HUES48 (cell line): Measurements from ENCODE around the gene ABHD16A.

Experiments
- H3K27ac ChIP-seq: one replicate; pipeline ENCODE4 v1.7.0; 2013; ENCODE audit warnings: low read depth, low read length, inconsistent platforms
- H3K27me3 ChIP-seq: 2 replicates; pipeline ENCODE4 v1.6.1; 2013; ENCODE audit warnings: mild to moderate bottlenecking, low read length; ENCODE audit not compliant: control insufficient read depth, insufficient read depth
- H3K36me3 ChIP-seq: 2 replicates; pipeline ENCODE4 v1.6.1; 2013; ENCODE audit warnings: low read length; ENCODE audit not compliant: control insufficient read depth, insufficient read depth
- H3K4me1 ChIP-seq: 2 replicates; pipeline ENCODE4 v1.6.1; 2013; ENCODE audit warnings: mild to moderate bottlenecking, low read length; ENCODE audit not compliant: control insufficient read depth, insufficient read depth
- H3K4me3 ChIP-seq: 2 replicates; pipeline ENCODE4 v1.5.1; 2013; ENCODE audit warnings: mild to moderate bottlenecking, low read depth, low read length
- H3K9ac ChIP-seq: 2 replicates; pipeline ENCODE4 v1.6.1; 2013; ENCODE audit warnings: mild to moderate bottlenecking, low read depth, low read length, moderate library complexity
- H3K9me3 ChIP-seq: 2 replicates; pipeline ENCODE4 v1.6.1; 2013; ENCODE audit warnings: low read length; ENCODE audit not compliant: control insufficient read depth, insufficient read depth

Gene ABHD16A

DNA sequence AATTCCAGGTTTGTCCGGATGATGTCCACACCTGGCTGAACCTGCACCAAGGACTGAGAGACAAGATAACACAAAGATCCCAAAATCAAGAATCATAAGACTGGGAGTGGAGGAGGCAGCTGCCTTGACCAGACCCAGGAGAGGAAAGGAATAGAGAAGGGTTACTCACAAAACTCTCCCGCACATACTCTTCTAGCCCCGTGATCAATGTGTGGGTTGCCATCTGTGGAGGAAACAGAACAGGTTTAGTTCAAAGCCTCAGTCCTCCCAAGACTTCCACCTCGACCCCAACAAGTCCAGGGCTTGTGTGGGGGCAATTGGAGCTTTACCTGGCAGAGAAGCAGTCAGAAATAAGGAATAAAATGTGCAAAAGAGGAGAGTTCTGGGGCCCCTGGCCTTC lies 61.8 kb downstream of the ABHD16A start:
- H3K9ac ChIP-seq, result no peak overlapping the region
- H3K27me3 ChIP-seq, result no peaks in the 10 kb centered on the region
- no peaks in the 10 kb centered on the region for H3K9me3 ChIP-seq
- no peak overlapping the region for H3K27ac ChIP-seq
- no peaks in the 10 kb centered on the region for H3K4me1 ChIP-seq
- H3K36me3 ChIP-seq, result peaks cover 91% of the 10 kb centered on the region
- no peak overlapping the region for H3K4me3 ChIP-seq

DNA sequence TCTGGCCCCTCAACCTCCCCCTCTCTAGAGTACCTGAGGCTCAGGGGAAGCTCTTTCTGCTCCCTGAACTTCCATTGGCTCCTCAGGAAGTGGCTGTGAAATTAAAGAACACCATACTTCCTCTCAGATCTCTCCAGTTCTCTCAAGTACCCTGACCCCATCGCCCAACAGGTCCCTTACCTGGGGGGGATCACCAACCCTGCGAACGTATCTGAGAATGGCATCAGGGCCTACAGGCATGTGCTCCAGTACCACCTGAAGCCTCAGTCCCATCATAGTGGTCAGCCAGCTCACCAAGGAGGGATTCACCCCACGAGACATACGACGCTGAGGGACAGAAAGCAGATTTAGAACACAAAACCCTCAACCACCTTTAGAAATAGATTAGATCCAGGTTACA lies 62.5 kb downstream of the ABHD16A start:
- Histone ChIP-seq H3K4me3 (no peak overlapping the region), H3K36me3 (peaks cover 91% of the 10 kb centered on the region), H3K9ac (no peak overlapping the region), H3K4me1 (no peaks in the 10 kb centered on the region), H3K27me3 (no peaks in the 10 kb centered on the region), H3K27ac (no peak overlapping the region), H3K9me3 (no peaks in the 10 kb centered on the region)

DNA sequence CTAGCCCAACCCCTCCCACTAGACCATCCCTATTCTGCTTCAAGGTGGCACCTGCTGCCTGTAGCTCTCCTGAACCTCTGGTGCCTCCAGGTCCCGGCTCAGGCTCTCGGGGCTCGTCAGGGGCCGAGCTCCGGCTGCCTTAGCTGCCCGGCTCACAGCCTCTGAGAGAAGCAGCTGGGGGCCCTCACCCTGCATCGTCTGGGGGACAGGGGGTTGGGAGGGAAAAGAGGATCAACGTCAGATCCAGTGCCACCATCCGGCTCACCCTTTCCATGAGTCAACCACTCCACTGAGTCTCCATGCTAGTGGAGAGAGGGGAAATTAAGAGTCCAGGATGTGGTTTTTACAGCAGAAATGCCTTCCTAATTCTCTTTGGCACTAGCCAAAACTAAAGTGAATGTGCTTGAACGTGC lies 63.7 kb downstream of the ABHD16A start:
- Histone ChIP-seq H3K27ac (no peak overlapping the region), H3K4me3 (no peak overlapping the region), H3K27me3 (no peaks in the 10 kb centered on the region), H3K9ac (no peak overlapping the region), H3K9me3 (no peaks in the 10 kb centered on the region), H3K36me3 (peaks cover 91% of the 10 kb centered on the region), H3K4me1 (no peaks in the 10 kb centered on the region)

DNA sequence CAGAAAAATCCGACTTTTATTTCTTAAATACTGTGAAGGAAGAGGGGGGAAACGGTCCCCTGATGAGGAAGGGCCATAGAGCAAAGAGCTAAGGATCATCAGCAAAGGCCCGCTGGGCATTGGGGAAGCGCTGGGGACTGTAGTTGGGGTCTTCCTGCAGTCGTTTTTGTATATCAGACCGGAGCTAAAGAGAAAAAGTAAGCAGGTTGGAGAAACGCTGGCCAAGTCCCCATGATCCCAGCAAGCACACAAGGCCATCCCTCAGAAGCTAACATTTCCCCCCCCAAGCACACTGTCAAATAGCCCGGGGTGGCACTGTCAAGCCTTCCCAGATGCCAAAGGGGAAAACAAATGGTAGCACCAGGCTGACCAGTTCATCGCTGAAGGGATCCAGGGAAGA lies 64.1 kb downstream of the ABHD16A start:
- H3K9me3 ChIP-seq, result no peaks in the 10 kb centered on the region
- no peak overlapping the region for H3K27ac ChIP-seq
- H3K27me3 ChIP-seq, result no peaks in the 10 kb centered on the region
- no peaks in the 10 kb centered on the region for H3K4me1 ChIP-seq
- no peak overlapping the region for H3K9ac ChIP-seq
- H3K4me3 ChIP-seq, result no peak overlapping the region
- H3K36me3 ChIP-seq, result peaks cover 91% of the 10 kb centered on the region
